Mononuclear cell (primary cell): Measurements from ENCODE around the gene CCDC85C. TPM values are rescaled to one million over a fixed set of nuclear protein-coding genes. Genes with fewer than 3 reads are reported as not detected.

Source experiments
- H3K27me3 ChIP-seq: 2 replicates; pipeline ENCODE4 v1.6.0; 2011; ENCODE audit warnings: low read length, control low read depth; ENCODE audit not compliant: insufficient read depth
- H3K4me1 ChIP-seq: 2 replicates; pipeline ENCODE4 v1.5.1; 2011; ENCODE audit warnings: mild to moderate bottlenecking, low read length, control low read depth; ENCODE audit not compliant: insufficient read depth
- H3K4me3 ChIP-seq: 2 replicates; pipeline ENCODE4 v1.5.1; 2011; ENCODE audit warnings: mild to moderate bottlenecking, low read length, moderate library complexity
- H3K9me3 ChIP-seq: 2 replicates; pipeline ENCODE4 v1.5.1; 2011; ENCODE audit warnings: low read depth, mild to moderate bottlenecking, control low read depth, low read length
- total RNA-seq: library from RNA; depleted of rRNA; stranded (reverse); fragments of >200 nt; gene quantifications from one replicate; pipeline ENCODE4 v1.2.3, GENCODE V29; 2012

Gene CCDC85C
- total RNA-seq, 1 donor, result 2.9 TPM

DNA sequence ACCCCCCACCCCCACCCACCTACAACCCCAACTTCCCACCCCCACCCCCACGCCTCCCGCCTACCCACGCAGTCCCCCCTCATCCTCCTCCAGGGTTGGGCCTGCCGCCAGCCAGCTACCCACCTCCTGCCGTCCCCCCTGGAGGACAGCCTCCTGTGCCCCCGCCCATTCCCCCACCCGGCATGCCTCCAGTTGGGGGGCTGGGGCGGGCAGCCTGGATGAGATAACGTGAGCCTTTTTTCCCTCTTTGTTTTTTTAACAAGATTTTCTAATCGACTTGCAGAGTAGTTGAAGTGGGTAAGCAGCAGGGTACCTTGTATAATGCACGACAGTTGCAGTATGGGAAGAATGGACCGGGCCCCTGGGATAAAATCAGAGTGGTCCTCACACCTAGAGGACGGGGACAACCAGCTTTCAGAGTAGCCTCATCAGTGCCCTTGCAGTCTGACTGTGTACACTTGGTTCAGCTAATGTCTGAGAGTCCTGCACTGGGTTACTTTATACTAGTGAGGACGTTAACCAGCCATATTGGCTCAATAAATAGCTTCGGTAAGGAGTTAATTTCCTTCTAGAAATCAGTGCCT, 93.4 kb downstream of the CCDC85C start:
- Histone ChIP-seq H3K9me3 (no peaks in the 10 kb centered on the region), H3K4me3 (no peak overlapping the region), H3K4me1 (no peaks in the 10 kb centered on the region), H3K27me3 (no peaks in the 10 kb centered on the region)

DNA sequence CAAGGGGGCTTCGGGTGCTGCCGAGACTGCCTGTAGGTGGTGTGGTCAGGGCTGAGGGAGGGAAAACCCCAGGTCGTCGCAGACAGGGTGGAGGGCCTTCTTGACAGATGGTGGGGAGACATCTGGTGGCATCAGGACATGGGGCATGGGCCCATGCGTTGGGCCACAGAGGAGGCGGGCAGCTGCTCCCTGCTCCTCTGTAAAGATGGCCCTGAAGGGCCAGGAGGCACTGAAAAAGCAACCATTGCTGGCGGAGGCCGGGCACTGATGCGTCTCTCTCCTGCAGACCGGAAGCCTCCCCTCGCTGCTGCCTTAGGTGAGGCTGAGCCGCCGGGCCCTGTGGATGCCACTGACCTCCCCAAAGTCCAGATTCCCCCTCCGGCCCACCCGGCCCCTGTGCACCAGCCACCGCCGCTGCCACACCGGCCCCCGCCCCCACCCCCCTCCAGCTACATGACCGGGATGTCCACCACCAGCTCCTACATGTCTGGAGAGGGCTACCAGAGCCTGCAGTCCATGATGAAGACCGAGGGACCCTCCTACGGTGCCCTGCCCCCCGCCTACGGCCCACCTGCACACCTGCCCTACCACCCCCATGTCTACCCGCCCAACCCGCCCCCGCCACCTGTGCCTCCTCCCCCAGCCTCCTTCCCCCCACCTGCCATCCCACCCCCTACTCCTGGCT, 94.0 kb downstream of the CCDC85C start:
- Histone ChIP-seq H3K9me3 (no peaks in the 10 kb centered on the region), H3K4me3 (no peak overlapping the region), H3K4me1 (no peaks in the 10 kb centered on the region), H3K27me3 (no peaks in the 10 kb centered on the region)

DNA sequence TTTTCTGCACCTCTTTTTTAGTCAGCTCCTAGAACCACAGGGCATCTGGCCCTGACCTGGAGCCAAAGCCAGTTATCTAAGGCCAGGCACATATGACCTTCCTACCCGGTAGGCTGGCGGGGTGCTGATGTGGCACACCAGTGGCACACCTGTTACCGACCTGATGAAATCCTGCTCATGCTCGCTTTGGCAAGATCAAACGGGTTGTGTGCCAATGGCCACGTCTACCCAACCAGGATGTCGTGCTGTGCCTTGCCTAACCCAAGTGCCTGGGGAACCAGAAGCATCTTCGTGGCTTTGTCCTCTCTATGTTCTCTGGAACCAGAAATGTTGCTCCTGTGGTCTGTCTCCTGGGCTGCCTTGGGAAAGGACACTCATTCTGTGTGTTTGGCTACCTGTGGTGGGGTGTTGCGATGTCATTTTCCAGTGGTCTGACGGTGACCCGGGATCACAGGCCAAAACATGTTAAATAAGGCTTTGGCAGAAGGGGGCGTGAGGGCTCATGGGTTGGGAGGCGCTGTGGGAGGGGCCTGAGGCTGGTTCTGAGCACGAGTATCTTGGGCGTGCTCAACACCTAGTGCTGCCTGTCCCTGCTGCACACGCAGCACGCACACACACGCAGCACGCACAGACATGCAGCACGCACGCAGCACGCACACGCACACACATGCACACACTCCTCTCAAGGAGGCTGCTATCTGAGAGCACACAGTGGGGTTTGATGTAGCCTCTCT, 94.9 kb downstream of the CCDC85C start:
- Histone ChIP-seq H3K4me3 (no peak overlapping the region), H3K4me1 (no peaks in the 10 kb centered on the region), H3K9me3 (no peaks in the 10 kb centered on the region), H3K27me3 (no peaks in the 10 kb centered on the region)

DNA sequence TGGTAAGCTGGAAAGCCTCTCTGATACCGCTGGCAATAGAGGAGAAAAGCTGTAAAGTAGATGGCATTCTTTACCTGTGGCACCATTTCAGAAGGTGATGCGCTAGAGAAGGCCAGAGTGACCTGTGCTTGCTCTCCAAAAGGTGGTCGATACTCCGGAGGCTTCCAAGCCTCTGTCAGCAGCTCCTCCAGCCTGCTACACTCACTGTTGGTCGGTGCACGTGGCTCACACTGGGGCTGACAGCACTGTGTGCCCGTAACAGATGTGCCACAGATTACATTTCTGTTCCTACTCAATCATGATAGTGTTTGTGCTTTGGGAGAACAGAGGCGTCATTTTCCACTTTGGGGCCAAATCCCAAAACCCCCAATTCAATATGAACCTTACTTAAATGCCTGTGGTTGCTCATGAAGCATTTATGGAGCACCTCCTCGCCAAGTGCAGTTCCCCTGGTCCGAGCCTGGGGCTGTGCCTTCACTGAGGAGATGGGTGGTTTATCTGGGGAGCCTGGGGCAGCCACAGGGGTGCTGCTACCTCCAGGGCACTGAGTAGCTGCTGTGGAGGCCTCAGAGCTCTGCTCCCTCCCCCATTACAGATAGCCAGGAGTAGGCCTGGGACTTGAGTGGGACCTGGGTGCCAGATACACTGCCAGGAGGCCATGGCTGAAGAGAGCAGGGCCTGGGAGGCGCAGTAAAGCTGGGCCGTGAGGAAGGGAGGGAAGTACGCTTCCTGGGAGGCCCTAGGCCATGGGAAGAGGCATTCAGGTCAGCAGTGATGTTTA, 96.0 kb downstream of the CCDC85C start:
- no peaks in the 10 kb centered on the region for H3K27me3 ChIP-seq
- no peak overlapping the region for H3K4me3 ChIP-seq
- H3K4me1 ChIP-seq, result no peaks in the 10 kb centered on the region
- H3K9me3 ChIP-seq, result no peaks in the 10 kb centered on the region

DNA sequence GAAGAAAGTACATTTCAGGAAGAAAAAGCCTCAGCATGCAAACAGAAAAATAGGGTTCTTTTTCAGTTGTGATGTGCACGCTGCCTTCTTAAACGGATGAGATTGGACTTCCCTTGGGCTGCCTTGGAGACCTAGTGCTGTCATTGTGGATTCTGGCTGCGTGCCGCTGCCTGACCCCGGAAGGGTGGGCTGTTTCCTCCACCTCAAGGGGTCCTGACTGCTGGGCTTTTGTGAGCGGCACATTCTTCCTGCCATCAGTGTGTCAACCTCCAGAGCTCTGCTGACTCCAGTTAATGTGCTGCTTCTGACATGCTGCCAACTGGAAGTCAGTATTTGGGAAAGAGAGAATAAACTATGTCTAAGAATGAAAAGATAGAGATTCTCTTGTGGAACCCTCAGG, 97.7 kb downstream of the CCDC85C start:
- Histone ChIP-seq H3K4me3 (no peak overlapping the region), H3K4me1 (no peaks in the 10 kb centered on the region), H3K27me3 (no peaks in the 10 kb centered on the region), H3K9me3 (no peaks in the 10 kb centered on the region)

DNA sequence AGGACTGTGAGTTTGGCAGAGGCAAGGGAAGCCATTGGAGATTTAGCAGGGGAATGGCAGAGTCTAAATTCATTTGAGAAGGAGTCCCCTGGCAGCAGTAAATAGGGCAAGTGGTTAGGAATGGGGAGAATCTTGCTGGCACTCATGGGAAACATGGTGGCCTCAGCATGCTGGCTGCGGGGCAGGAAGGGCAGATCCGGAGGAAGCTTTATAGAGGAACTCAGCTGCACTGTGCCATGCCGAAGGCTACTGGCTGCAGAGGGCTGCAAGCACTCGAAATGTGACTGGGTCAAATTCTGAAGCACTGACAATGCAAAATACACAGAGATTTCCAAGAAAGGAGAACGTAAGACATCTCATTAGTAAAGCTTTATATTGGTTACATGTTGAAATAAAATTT, 98.9 kb downstream of the CCDC85C start:
- H3K4me1 ChIP-seq, result no peaks in the 10 kb centered on the region
- no peaks in the 10 kb centered on the region for H3K27me3 ChIP-seq
- no peak overlapping the region for H3K4me3 ChIP-seq
- H3K9me3 ChIP-seq, result no peaks in the 10 kb centered on the region

DNA sequence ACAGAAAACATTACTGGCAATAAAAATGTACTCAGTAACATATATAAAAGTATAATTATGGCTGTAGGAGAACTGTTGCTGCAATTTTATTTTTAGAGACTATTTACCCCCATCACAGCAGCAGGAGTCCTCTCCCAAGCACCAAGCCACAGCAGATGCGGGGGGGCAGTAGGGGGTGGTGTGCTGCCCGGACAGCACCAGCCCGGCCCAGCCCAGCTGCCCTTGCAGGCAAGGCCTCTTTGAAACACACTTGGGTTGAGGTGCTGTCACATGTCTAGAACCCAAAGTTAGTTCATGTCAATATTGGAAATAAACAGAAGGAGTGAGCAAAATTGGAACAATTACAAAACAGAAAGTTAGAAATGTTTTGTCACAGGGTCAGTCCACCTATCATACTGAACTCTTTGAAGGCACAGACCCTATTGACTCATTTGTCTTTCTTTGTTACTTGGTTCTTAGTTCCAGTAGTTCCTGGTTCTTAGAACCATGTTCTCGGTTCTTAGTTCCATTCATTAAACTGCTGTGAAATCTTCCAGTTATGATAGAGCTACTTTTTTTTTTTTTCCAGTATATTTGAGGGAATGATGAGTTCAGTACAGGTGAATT, 100.1 kb downstream of the CCDC85C start:
- H3K27me3 ChIP-seq, result no peaks in the 10 kb centered on the region
- H3K9me3 ChIP-seq, result no peaks in the 10 kb centered on the region

DNA sequence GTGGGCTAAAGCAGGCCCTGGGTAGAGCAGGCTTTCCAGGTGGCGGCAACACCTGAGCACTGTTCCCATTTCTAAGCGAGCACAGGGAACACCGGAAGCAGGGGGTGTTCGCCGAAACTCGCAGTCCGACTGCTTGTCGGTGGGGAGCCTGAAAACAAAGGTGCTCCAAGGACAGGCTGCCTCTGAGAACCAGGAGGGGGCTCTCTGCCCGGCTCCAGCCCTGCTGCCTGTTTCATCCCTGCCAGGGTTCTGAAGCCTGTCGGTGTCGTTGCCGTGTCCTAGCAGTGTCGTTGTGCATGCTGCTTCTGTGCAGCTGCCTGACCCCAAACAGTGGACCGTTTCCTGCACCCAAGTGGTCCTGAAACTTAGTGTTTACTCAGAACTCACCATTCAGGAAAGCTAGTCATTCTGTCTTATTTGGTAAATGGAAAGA, 101.0 kb downstream of the CCDC85C start:
- Histone ChIP-seq H3K27me3 (no peaks in the 10 kb centered on the region), H3K4me3 (no peak overlapping the region), H3K9me3 (no peaks in the 10 kb centered on the region)

More for the DNA sequence above, 100.1 kb downstream of the CCDC85C start:
- Histone ChIP-seq H3K4me1 (no peaks in the 10 kb centered on the region), H3K4me3 (no peak overlapping the region)

DNA sequence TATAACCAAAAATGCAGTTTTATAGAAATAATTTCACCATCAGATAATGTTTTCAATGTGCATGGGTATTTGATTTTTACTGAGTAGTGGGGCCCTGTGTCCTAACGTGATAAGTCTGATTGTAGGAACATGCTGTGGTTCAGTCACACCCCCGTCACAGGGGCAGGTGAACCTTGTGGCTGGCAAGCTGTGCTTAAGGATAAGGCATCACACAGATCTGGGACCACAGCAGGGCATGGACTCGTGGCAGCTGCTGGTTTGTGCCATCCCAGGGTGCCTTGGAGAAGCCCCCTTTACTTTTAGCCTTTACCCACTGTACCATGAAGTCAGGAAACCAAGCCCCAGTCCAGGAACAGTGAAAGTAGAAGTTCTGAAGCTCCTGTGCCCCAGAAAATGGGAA, 106.1 kb downstream of the CCDC85C start:
- no peaks in the 10 kb centered on the region for H3K4me1 ChIP-seq
- H3K9me3 ChIP-seq, result no peaks in the 10 kb centered on the region
- H3K4me3 ChIP-seq, result no peak overlapping the region
- no peaks in the 10 kb centered on the region for H3K27me3 ChIP-seq

More for the DNA sequence above, 101.0 kb downstream of the CCDC85C start:
- H3K4me1 ChIP-seq, result no peaks in the 10 kb centered on the region

DNA sequence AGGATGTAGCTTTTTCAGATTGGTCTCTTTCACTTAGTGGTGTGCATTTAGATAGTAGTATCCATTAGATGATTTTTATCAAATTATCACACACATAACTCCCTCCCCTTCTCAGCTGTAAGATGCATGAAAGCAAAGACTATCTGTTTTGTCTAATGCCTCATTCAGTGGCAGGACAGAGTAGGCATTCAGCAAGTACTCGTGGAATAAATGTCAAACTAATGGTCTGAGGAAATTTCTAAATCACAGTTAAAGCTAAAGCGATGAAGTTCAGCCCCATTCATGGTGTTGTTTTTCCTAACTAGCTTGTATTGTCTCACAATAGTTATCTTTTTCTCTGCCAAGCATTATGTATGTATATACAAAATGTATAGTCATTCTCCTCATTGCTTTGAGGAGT, 106.7 kb downstream of the CCDC85C start:
- no peaks in the 10 kb centered on the region for H3K27me3 ChIP-seq
- no peaks in the 10 kb centered on the region for H3K9me3 ChIP-seq
- H3K4me1 ChIP-seq, result no peaks in the 10 kb centered on the region
- no peak overlapping the region for H3K4me3 ChIP-seq

DNA sequence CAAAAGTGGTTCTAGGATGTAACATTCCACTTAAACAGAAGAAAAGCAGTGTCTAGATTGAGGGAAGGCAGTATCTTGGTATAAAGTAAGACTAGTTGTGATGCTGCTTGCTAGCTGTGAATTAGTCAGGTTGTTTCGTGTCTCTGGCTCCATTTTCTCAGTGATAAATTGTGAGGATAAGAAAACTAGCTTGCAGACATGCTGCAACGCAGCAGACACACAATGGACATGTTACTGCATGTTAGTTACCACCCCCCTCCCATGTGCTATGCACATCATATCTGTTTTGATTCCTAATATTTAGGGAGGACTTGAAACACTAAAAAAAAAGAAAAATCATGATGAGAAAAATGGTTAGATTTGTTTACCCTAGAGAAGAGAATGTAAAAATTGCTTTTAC, 119.9 kb downstream of the CCDC85C start:
- no peak overlapping the region for H3K4me3 ChIP-seq
- peaks cover 25% of the 10 kb centered on the region for H3K4me1 ChIP-seq
- H3K27me3 ChIP-seq, result no peaks in the 10 kb centered on the region
- no peaks in the 10 kb centered on the region for H3K9me3 ChIP-seq

DNA sequence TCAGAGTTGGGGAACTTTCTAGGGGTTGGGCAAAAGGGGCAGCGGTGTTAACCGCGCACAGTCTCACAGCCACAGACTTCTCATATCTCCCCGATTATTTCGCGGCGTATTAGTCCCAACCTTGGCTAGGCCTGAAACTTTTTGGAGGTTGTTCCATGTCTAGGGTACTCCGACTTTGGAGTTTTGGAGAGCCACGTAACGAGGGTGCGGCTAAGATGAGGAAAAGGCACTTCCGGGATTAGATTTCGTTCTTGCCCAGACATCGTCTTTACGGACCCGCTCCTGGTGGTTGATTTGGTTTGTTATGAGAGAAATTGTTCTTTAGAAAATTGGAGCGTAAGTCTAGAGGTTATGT, 122.3 kb downstream of the CCDC85C start:
- peaks cover 43% of the 10 kb centered on the region for H3K4me1 ChIP-seq
- H3K4me3 ChIP-seq, result peak overlapping the region; percentile 97
- no peaks in the 10 kb centered on the region for H3K9me3 ChIP-seq
- H3K27me3 ChIP-seq, result no peaks in the 10 kb centered on the region

DNA sequence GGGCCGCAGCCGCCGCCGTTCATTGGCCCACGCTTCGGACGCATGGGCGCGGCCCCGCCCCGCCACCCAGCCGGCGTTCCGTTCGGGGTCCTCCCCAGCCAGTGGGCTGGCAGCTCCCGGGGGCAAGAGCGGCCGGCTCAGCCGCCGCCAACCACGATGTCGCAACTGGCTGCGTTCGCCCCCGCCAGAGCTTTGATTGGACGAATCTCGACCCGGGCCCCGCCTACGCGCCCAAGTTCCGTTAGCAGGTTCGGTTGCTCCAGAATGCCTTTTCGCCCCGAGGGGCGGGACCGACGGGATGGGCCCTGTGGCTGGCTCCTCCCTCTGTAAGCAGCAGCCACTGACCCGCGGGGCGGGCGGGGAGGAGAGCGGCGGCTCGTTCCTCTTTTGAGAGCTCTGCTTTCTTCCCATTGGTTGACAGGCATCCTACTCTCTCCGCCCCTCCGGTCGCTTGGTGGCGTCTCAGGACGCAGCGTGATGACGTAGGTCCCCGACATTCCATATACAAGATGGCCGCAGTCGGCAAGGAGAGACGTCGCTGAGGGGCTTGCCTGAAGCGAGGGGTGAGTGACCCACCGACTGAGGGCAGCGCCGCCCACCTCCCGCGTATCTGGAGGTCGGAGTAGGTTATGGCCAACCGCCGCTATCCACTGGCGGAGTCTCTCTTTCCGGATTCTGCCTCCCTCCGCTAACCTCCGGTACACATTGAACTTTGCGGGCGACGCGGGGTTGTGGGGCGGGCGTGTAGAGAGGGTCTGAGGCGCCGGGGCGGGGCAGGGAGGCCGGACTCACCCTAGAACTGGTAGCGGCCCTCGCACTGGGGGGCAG, 122.9 kb downstream of the CCDC85C start, which contains the start of gene CCNK:
CCNK (plus strand) TSS at position 493 of the 828 bp plus-strand sequence. CDS start 11,269 bp downstream, outside the sequence.
- Histone ChIP-seq H3K4me3 (peak within 1 kb of the TSS; percentile 97), H3K9me3 (no peaks in the 10 kb centered on the region), H3K27me3 (no peaks in the 10 kb centered on the region), H3K4me1 (peaks cover 43% of the 10 kb centered on the region)
